Esophagus muscularis mucosa (tissue), 3 donors: Measurements from ENCODE around the gene OSBP2.

Experiments used
- POLR2A ChIP-seq: fragments of 450-650 bp; IDR thresholded peaks from one replicate; pipeline ENCODE4 v1.6.1; 2017; ENCODE audit warnings: antibody characterized with exemption, moderate library complexity, mild to moderate bottlenecking, low read depth
- POLR2AphosphoS5 ChIP-seq, 2 donors: sonication (generic); formaldehyde crosslinking; IDR thresholded peaks; one replicate each; pipeline ENCODE4 v1.6.1; 2017; ENCODE audit warnings: antibody characterized with exemption in 2 of 2
- TF ChIP-seq, protein P1 (sequence below), 3 experiments: fragments of 200-600 bp in 2 of 3; fragments of 450-650 bp in 1 of 3; sonication (generic) in 2 of 3; IDR thresholded peaks; one replicate each; pipeline ENCODE4 v1.5.1; 2017 to 2019; ENCODE audit warnings: antibody characterized with exemption in 3 of 3, mild to moderate bottlenecking in 2 of 3, moderate library complexity in 1 of 3

DNA sequence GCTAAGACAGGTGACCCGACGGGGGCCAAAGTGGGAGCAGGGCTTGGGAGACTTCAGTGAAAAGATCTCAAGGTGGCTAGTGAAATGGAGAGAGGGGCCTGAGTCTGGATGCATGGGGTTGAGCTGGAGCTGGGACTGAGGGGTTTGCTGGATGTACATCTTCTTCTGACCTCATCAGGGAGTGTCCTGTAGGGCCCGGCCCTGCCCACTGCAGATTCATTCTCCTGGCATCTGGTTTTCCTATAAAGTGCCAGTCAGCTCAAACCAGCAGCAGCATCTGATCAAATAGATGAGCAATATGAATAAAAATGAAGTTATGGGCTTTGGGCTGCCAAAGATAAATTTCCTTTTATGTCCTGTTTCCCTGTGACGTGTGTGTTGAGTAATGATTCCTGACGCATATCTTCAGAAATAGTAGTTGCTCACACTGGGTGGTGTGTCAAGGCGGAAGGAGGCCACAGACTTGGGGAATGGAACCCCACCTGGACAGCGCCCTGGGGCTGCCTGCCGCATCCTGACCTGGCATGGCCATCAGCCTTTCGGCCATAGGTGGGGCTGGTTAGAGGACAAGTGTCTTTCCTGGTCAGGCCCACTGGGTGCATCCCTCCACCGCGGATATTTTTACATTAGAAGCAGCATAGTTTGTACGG, 135.4 kb downstream of the OSBP2 start:
- TF ChIP-seq, protein P1, sequence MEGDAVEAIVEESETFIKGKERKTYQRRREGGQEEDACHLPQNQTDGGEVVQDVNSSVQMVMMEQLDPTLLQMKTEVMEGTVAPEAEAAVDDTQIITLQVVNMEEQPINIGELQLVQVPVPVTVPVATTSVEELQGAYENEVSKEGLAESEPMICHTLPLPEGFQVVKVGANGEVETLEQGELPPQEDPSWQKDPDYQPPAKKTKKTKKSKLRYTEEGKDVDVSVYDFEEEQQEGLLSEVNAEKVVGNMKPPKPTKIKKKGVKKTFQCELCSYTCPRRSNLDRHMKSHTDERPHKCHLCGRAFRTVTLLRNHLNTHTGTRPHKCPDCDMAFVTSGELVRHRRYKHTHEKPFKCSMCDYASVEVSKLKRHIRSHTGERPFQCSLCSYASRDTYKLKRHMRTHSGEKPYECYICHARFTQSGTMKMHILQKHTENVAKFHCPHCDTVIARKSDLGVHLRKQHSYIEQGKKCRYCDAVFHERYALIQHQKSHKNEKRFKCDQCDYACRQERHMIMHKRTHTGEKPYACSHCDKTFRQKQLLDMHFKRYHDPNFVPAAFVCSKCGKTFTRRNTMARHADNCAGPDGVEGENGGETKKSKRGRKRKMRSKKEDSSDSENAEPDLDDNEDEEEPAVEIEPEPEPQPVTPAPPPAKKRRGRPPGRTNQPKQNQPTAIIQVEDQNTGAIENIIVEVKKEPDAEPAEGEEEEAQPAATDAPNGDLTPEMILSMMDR (IDR thresholded peaks at IDR 0.05) = no peak
- TF ChIP-seq POLR2AphosphoS5 (IDR thresholded peaks at IDR 0.05) (no peak), POLR2A (no peak)
